ENCODE results near the gene PARP9.

PARP9 gene

GRCh38 chr3:122496508-122496907 is 67.6 kb downstream of the PARP9 start:
- H2AK5ac ChIP-seq (ENCODE audit: low read depth, low read length) = no peak overlapping the region
- H4K8ac ChIP-seq (ENCODE audit: low read depth, low read length) = no peak overlapping the region
- no peak overlapping the region for H3K9ac ChIP-seq (ENCODE audit: low read depth, low read length, poor library complexity)
- no peak overlapping the region for H3K14ac ChIP-seq (ENCODE audit: low read length)
- H3K4me2 ChIP-seq (ENCODE audit: insufficient read depth, low read length, poor library complexity, severe bottlenecking) = no peak overlapping the region
- H2BK12ac ChIP-seq (ENCODE audit: low read length) = no peak overlapping the region
- no peak overlapping the region for H3K4ac ChIP-seq (ENCODE audit: low read length)
- no peak overlapping the region for H3K18ac ChIP-seq (ENCODE audit: low read length)
- no peak overlapping the region for H2BK15ac ChIP-seq (ENCODE audit: low read length)
- H3K23ac ChIP-seq (ENCODE audit: low read depth, low read length, poor library complexity) = no peak overlapping the region
- no CpG with 5 or more reads among the region's 2 CpGs for WGBS, 2 donors (ENCODE audit: extremely low coverage in 2 of 2, insufficient read length in 2 of 2, insufficient replicate concordance in 1 of 2)
- peaks cover 1% of the 10 kb centered on the region for H3K79me1 ChIP-seq (ENCODE audit: low read depth, low read length)
- H3K27ac ChIP-seq (replicated peaks; ENCODE audit: low read length) = no peak overlapping the region
- DNase-seq (ENCODE audit: low spot score) = no peak
- H3K9me3 ChIP-seq (replicated peaks in 1 of 2; ENCODE audit: control insufficient read depth in 2 of 2, insufficient read depth in 1 of 2, low read depth in 1 of 2, low read length in 2 of 2) = peaks cover 0 to 4% of the 10 kb centered on the region in 2 donors
- H2AFZ ChIP-seq (ENCODE audit: low read length) = no peak overlapping the region
- H3K36me3 ChIP-seq (replicated peaks in 1 of 2; ENCODE audit: control insufficient read depth in 2 of 2, insufficient read depth in 2 of 2, low read length in 2 of 2) = peaks cover 2 to 46% of the 10 kb centered on the region in 2 donors
- H2BK5ac ChIP-seq (ENCODE audit: low read length) = no peak overlapping the region
- H4K91ac ChIP-seq (ENCODE audit: low read depth, low read length, poor library complexity) = no peak overlapping the region
- H2BK120ac ChIP-seq (ENCODE audit: low read depth, low read length) = no peak overlapping the region
- H3K27me3 ChIP-seq (ENCODE audit: control insufficient read depth in 3 of 3, insufficient read depth in 3 of 3, low read depth in 1 of 3, low read length in 3 of 3) = no peaks in the 10 kb centered on the region
- peaks cover 4% of the 10 kb centered on the region in 2 donors for H3K4me1 ChIP-seq (ENCODE audit: control insufficient read depth in 2 of 2, insufficient read depth in 1 of 2, low read depth in 1 of 2, low read length in 2 of 2)
- peak overlapping the region in 1 of 2 donors; percentile 31 for H3K4me3 ChIP-seq (ENCODE audit: low read length in 2 of 2)

DNA sequence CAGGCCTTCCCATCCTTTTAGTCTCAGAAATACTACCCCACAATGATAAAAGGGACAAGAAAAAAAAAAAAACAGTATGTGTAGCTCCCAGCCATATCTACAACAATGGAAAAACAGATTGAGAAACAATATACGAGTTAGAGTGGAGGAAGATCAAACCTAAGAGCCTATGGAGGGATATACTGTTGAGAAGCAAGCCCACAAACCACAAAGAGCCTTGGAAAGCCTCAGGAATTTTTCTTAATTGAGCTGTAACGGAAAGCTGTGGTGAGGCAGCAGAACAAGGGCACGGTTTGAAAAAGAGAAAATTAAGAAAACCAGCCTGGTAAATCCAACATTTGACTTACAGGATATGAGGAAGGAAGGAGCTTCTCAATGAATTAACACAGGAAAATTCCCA is 70.8 kb downstream of the PARP9 start:
- Histone ChIP-seq H3K9ac (ENCODE audit: low read depth, low read length, poor library complexity) (no peak overlapping the region), H3K14ac (ENCODE audit: low read length) (no peak overlapping the region), H3K18ac (ENCODE audit: low read length) (no peak overlapping the region), H3K4ac (ENCODE audit: low read length) (no peak overlapping the region), H3K36me3 (replicated peaks in 1 of 2; ENCODE audit: control insufficient read depth in 2 of 2, insufficient read depth in 2 of 2, low read length in 2 of 2) (peaks cover 2 to 78% of the 10 kb centered on the region in 2 donors), H3K27ac (replicated peaks; ENCODE audit: low read length) (no peak overlapping the region), H3K23ac (ENCODE audit: low read depth, low read length, poor library complexity) (no peak overlapping the region), H2AFZ (ENCODE audit: low read length) (no peak overlapping the region), H2BK5ac (ENCODE audit: low read length) (no peak overlapping the region), H4K8ac (ENCODE audit: low read depth, low read length) (no peak overlapping the region), H2BK15ac (ENCODE audit: low read length) (no peak overlapping the region), H3K79me1 (ENCODE audit: low read depth, low read length) (peaks cover 1% of the 10 kb centered on the region), H4K91ac (ENCODE audit: low read depth, low read length, poor library complexity) (no peak overlapping the region), H2AK5ac (ENCODE audit: low read depth, low read length) (no peak overlapping the region), H3K27me3 (ENCODE audit: control insufficient read depth in 3 of 3, insufficient read depth in 3 of 3, low read depth in 1 of 3, low read length in 3 of 3) (no peaks in the 10 kb centered on the region), H2BK12ac (ENCODE audit: low read length) (no peak overlapping the region), H3K4me1 (ENCODE audit: control insufficient read depth in 2 of 2, insufficient read depth in 1 of 2, low read depth in 1 of 2, low read length in 2 of 2) (peaks cover 4% of the 10 kb centered on the region in 2 donors), H3K4me2 (ENCODE audit: insufficient read depth, low read length, poor library complexity, severe bottlenecking) (no peak overlapping the region), H3K9me3 (replicated peaks in 1 of 2; ENCODE audit: control insufficient read depth in 2 of 2, insufficient read depth in 1 of 2, low read depth in 1 of 2, low read length in 2 of 2) (peaks cover 0 to 4% of the 10 kb centered on the region in 2 donors), H2BK120ac (ENCODE audit: low read depth, low read length) (no peak overlapping the region), H3K4me3 (ENCODE audit: low read length in 2 of 2) (no peak overlapping the region)
- DNase-seq (ENCODE audit: low spot score) = no peak
- no CpG with 5 or more reads among the region's 3 CpGs for WGBS, 2 donors (ENCODE audit: extremely low coverage in 2 of 2, insufficient read length in 2 of 2, insufficient replicate concordance in 1 of 2)

GRCh38 chr3:122488262-122488973 is 75.7 kb downstream of the PARP9 start:
- Histone ChIP-seq H3K27ac (replicated peaks; ENCODE audit: low read length) (no peak overlapping the region), H4K91ac (ENCODE audit: low read depth, low read length, poor library complexity) (no peak overlapping the region)
- no peak for DNase-seq (ENCODE audit: low spot score)

GRCh38 chr3:122484985-122485384 is 79.1 kb downstream of the PARP9 start:
- Histone ChIP-seq H3K4ac (ENCODE audit: low read length) (no peak overlapping the region), H3K4me2 (ENCODE audit: insufficient read depth, low read length, poor library complexity, severe bottlenecking) (no peak overlapping the region), H3K27me3 (ENCODE audit: control insufficient read depth in 3 of 3, insufficient read depth in 3 of 3, low read depth in 1 of 3, low read length in 3 of 3) (no peaks in the 10 kb centered on the region), H2AFZ (ENCODE audit: low read length) (no peak overlapping the region), H4K91ac (ENCODE audit: low read depth, low read length, poor library complexity) (no peak overlapping the region), H2BK15ac (ENCODE audit: low read length) (no peak overlapping the region), H2BK12ac (ENCODE audit: low read length) (no peak overlapping the region), H3K4me1 (ENCODE audit: control insufficient read depth in 2 of 2, insufficient read depth in 1 of 2, low read depth in 1 of 2, low read length in 2 of 2) (no peaks in the 10 kb centered on the region), H3K14ac (ENCODE audit: low read length) (no peak overlapping the region), H2AK5ac (ENCODE audit: low read depth, low read length) (no peak overlapping the region), H3K4me3 (ENCODE audit: low read length in 2 of 2) (no peak overlapping the region), H3K18ac (ENCODE audit: low read length) (no peak overlapping the region), H3K36me3 (replicated peaks in 1 of 2; ENCODE audit: control insufficient read depth in 2 of 2, insufficient read depth in 2 of 2, low read length in 2 of 2) (peaks cover 0 to 63% of the 10 kb centered on the region in 2 donors), H3K9me3 (replicated peaks in 1 of 2; ENCODE audit: control insufficient read depth in 2 of 2, insufficient read depth in 1 of 2, low read depth in 1 of 2, low read length in 2 of 2) (peaks cover 0 to 2% of the 10 kb centered on the region in 2 donors), H2BK120ac (ENCODE audit: low read depth, low read length) (no peak overlapping the region), H3K23ac (ENCODE audit: low read depth, low read length, poor library complexity) (no peak overlapping the region), H3K9ac (ENCODE audit: low read depth, low read length, poor library complexity) (no peak overlapping the region), H2BK5ac (ENCODE audit: low read length) (no peak overlapping the region), H3K27ac (replicated peaks; ENCODE audit: low read length) (no peak overlapping the region), H3K79me1 (ENCODE audit: low read depth, low read length) (peaks cover 2% of the 10 kb centered on the region), H4K8ac (ENCODE audit: low read depth, low read length) (no peak overlapping the region)
- no peak for DNase-seq (ENCODE audit: low spot score)
- no CpG with 5 or more reads among the region's 5 CpGs for WGBS, 2 donors (ENCODE audit: extremely low coverage in 2 of 2, insufficient read length in 2 of 2, insufficient replicate concordance in 1 of 2)

More at GRCh38 chr3:122488262-122488973, 75.7 kb downstream of the PARP9 start:
- Histone ChIP-seq H3K9ac (ENCODE audit: low read depth, low read length, poor library complexity) (no peak overlapping the region), H3K14ac (ENCODE audit: low read length) (no peak overlapping the region), H2AK5ac (ENCODE audit: low read depth, low read length) (no peak overlapping the region), H2BK5ac (ENCODE audit: low read length) (no peak overlapping the region), H3K4me3 (ENCODE audit: low read length in 2 of 2) (no peak overlapping the region), H3K4ac (ENCODE audit: low read length) (no peak overlapping the region), H3K4me2 (ENCODE audit: insufficient read depth, low read length, poor library complexity, severe bottlenecking) (no peak overlapping the region), H2BK12ac (ENCODE audit: low read length) (no peak overlapping the region), H3K79me1 (ENCODE audit: low read depth, low read length) (peaks cover 3% of the 10 kb centered on the region), H2AFZ (ENCODE audit: low read length) (no peak overlapping the region), H3K23ac (ENCODE audit: low read depth, low read length, poor library complexity) (no peak overlapping the region), H2BK15ac (ENCODE audit: low read length) (no peak overlapping the region), H3K9me3 (replicated peaks in 1 of 2; ENCODE audit: control insufficient read depth in 2 of 2, insufficient read depth in 1 of 2, low read depth in 1 of 2, low read length in 2 of 2) (peaks cover 0 to 6% of the 10 kb centered on the region in 2 donors), H2BK120ac (ENCODE audit: low read depth, low read length) (no peak overlapping the region), H3K27me3 (ENCODE audit: control insufficient read depth in 3 of 3, insufficient read depth in 3 of 3, low read depth in 1 of 3, low read length in 3 of 3) (no peaks in the 10 kb centered on the region), H3K36me3 (replicated peaks in 1 of 2; ENCODE audit: control insufficient read depth in 2 of 2, insufficient read depth in 2 of 2, low read length in 2 of 2) (peaks cover 2 to 88% of the 10 kb centered on the region in 2 donors), H4K8ac (ENCODE audit: low read depth, low read length) (no peak overlapping the region), H3K18ac (ENCODE audit: low read length) (no peak overlapping the region), H3K4me1 (ENCODE audit: control insufficient read depth in 2 of 2, insufficient read depth in 1 of 2, low read depth in 1 of 2, low read length in 2 of 2) (no peaks in the 10 kb centered on the region)
- WGBS, 2 donors (ENCODE audit: extremely low coverage in 2 of 2, insufficient read length in 2 of 2, insufficient replicate concordance in 1 of 2) = no CpG with 5 or more reads among the region's 7 CpGs

All from neuronal stem cell (in vitro differentiated cells).